Measurements from ENCODE around the gene PLD5.

PLD5 gene

DNA sequence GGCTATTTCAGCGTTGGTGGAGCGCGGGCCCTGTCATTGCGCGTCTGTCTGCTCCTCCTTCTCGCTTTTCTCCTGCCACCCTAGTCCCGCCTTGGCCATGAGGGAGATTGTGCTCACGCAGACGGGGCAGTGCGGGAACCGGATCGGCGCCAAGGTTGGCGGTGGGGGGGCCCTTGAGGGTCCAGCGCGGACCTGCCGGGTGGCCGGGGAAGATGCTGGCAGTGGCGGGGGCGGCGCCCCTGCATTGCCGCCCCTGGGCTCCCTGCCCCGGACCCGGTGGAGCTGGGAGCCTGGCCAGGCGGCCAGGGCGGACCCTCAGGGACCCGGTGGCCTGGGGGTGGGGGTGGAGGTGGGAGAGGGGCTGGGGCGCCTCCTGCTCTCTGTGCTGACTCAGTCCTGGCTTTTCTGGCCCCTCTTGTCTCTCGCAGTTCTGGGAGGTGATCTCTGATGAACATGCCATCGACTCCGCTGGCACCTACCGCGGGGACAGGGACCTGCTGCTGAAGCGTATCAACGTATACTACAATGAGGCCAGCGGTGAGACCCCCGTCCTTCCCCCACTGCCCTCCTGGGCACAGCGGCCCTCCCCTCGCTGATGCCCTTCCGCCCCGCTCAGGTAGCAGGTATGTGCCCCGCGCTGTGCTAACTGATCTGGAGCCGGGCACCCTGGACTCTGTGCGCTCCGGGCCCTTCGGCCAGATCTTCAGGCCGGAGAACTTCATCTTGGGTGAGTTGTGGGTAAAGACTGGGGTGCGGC lies 467.3 kb downstream of the PLD5 start:
- no peak for DNase-seq (ENCODE audit: low read depth)

DNA sequence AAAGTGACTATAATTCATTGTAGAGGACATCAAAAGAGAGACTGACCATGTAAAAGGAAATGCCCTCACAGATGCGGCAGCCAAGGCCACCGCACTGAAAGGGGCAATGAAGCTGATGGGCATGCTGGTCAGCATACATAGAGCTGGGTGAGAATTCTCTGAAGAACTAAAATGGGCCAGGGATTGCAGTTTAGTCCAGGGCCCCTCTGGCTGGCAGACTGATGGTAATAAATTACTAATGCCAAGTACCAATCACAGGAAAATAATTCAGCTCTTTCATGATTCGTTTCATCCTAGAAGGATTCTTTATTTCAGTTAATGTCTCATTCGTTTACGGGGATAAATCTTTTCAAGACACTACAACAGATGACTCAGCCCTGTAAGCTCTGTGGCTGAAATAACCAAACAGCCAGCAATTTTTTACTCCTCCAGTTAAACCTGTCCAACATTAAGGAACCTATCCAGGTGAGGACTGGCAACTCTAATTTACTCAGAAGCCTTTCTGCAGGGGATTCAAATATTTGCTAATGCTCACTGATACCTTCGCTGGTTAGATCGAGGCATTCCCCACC lies 468.7 kb downstream of the PLD5 start:
- no peak for DNase-seq (ENCODE audit: low read depth)

DNA sequence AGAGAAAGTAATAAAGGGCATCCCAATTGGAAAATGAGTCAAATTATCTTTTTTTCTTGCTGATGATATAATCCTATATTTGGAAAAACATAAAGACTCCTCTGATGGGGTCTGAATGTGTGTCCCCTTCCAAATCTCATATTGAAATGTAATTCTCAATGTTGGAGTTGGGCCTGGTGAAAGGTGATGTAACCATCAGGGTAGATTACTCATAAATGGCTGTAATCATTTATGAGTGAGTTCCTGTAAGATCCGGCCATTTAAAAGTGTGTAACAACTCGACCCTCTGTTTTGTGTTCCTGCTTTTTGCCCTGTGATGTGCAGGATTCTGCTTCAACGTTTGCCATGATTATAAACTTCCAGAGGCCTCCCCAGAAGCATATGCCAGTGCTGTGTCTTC lies 481.3 kb downstream of the PLD5 start:
- DNase-seq (ENCODE audit: low read depth) = no peak

- DNase-seq (ENCODE audit: low read depth) = no peak
Measured at GRCh38 chr1:242034392-242034791, 490.1 kb downstream of the PLD5 start.

GRCh38 chr1:242033447-242033846 lies 491.1 kb downstream of the PLD5 start:
- DNase-seq (ENCODE audit: low read depth) = no peak

All from activated T-helper 9 cell treated with anti-CD3 and anti-CD28 coated beads, Interleukin-2, amount 50 U/mL, for 16 hours (primary cell).